Measurements from ENCODE around the gene SNRK.
A peak's percentile ranks its signal among the peaks of the same experiment; 100 is the strongest.

Gene SNRK

DNA sequence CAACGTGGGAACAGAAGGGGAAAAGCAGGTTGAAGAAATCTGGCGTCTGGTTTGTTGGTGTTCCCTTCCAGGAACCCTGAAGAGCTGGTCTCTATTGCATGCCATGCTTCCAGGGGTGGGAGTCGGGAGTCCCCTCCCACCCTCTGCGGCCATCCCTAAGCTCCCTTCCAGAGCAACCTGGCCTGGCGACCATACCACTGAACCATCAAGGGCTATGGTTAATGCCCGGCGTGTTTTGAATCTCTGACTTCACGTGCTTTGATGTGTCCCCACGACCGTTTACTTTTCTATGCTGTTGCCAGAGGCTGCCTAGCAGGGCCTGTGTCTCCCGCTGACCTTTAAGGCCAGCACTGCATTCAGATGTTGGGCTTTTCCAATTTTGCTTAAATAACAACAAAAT is 696 bp upstream of the SNRK start:
- TF ChIP-seq, protein P1, sequence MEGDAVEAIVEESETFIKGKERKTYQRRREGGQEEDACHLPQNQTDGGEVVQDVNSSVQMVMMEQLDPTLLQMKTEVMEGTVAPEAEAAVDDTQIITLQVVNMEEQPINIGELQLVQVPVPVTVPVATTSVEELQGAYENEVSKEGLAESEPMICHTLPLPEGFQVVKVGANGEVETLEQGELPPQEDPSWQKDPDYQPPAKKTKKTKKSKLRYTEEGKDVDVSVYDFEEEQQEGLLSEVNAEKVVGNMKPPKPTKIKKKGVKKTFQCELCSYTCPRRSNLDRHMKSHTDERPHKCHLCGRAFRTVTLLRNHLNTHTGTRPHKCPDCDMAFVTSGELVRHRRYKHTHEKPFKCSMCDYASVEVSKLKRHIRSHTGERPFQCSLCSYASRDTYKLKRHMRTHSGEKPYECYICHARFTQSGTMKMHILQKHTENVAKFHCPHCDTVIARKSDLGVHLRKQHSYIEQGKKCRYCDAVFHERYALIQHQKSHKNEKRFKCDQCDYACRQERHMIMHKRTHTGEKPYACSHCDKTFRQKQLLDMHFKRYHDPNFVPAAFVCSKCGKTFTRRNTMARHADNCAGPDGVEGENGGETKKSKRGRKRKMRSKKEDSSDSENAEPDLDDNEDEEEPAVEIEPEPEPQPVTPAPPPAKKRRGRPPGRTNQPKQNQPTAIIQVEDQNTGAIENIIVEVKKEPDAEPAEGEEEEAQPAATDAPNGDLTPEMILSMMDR (conservative IDR thresholded peaks at IDR 0.05; ENCODE audit: low read length), result no peak
- no peak for DNase-seq (ENCODE audit: low read depth)
- H3K4me3 ChIP-seq (ENCODE audit: low read length), result no peak overlapping the region

DNA sequence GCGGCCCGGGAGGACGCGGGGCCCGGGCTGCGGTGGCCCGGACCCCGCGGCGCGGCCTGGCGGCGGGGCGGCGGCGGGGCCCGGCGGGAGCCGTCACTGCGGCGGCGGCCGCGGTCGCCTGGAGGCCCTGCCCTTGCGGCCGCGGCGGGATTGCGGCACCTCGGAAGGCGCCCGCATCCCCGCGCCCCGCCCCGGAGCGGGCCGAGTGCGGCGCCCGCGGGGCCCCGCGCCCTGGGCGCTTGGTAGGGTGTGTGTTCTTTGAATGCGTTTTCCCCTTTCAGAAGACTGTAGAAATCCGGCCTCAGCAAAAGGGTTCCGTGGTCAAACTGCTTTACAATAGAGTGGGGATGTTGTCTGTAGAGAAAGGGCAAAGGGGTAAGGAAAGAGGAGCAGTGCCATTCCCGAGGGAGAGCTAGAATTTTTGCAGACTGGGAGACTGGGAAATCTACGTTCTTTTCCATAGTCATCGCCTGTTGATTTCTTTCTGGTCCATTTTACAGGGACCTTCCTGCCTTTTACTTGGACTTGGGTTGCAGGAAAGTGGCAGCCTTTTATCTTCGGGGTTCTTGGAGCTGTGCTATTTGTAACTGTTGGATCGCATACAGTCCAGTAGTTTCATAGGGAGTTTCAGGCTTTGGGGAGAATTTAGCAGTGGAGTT is 630 bp downstream of the SNRK start:
- TF ChIP-seq, protein P1 (conservative IDR thresholded peaks at IDR 0.05; ENCODE audit: low read length), result no peak
- H3K4me3 ChIP-seq (ENCODE audit: low read length), result peak overlapping the region; percentile 83
- DNase-seq (ENCODE audit: low read depth), result peak; percentile 12

DNA sequence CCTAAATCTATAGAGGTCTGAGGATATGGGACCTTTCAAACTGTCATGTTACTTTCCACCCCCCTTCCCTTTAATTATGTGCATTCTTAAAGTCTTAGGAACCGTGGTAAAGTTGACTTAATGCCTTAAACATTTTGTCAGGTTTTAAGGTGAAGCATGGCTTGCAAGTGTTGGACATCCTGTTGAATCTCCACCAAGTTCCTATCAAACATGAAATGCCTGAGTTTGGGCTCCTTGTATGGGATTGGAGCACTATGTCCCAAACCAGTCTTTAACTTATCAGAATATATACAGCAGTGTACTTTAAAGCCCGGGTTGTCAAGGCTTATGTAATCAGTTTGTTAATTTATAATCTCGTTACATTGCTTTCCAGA is 1.1 kb downstream of the SNRK start:
- H3K4me3 ChIP-seq (ENCODE audit: low read length), result peak overlapping the region; percentile 83
- TF ChIP-seq, protein P1 (conservative IDR thresholded peaks at IDR 0.05; ENCODE audit: low read length), result no peak
- no peak for DNase-seq (ENCODE audit: low read depth)

DNA sequence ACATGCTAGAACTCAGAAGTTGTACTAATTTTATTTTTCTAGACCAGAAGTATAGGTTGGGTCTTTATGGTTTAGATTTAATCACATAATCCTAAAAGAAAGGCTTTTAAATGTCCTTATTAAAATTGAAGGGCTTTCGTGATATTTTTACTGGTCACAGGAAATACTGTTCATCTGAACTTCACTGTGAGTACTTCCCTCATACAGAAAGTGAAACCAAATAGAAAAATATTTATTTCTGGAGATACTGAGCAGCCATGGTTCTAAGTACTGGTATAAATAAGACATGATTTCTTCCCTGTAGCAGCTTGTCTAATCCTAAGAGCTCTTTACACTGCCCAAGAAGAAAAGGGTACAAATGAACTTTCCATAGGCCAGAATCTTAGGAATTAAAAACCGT is 2.0 kb downstream of the SNRK start:
- TF ChIP-seq, protein P1 (conservative IDR thresholded peaks at IDR 0.05; ENCODE audit: low read length), result no peak
- H3K4me3 ChIP-seq (ENCODE audit: low read length), result peak overlapping the region; percentile 48
- DNase-seq (ENCODE audit: low read depth), result peak; percentile 25

DNA sequence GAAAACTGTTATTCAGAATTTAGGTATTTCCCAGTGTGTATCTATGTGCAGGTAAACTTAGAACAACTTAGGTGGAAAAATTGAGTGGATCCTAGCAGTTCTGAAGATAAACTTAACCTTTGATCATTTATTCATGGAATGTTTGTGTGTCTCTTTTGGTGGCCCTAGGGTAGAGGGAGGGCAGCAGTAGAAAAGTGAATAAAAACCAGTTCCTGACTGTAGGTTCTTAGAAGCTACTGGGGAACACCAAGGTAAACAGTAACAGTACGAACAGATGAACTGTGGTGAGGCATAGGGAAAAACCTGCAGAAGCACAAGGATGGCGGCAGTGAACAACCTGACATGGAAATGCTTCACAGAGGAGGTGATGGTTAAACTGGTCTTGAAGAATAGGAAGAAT is 2.5 kb downstream of the SNRK start:
- peak overlapping the region; percentile 48 for H3K4me3 ChIP-seq (ENCODE audit: low read length)
- TF ChIP-seq, protein P1 (conservative IDR thresholded peaks at IDR 0.05; ENCODE audit: low read length), result no peak
- DNase-seq (ENCODE audit: low read depth), result no peak

DNA sequence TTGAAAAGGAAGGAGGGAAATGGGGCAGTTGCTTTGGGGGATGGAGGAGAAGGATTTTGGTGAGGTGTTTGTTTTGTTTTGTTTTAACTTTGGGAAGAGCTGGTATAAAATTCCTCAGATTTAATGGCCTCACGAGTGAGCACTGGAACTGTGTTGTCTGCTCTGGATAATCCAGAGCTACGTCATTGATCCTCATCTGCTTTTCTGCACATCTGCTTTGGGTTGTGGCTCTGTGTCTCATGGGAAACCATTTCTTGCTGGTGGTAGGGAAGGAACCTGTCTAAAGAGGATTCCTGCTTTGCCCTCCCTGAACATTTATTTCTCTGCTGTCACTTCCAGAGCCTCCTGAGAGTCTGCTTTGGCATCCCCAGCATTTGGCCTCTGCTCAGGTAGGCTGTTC is 3.1 kb downstream of the SNRK start:
- TF ChIP-seq, protein P1 (conservative IDR thresholded peaks at IDR 0.05; ENCODE audit: low read length), result no peak
- H3K4me3 ChIP-seq (ENCODE audit: low read length), result peak overlapping the region; percentile 20; the same call in 1 of the 2 replicates
- peak; percentile 67 for DNase-seq (ENCODE audit: low read depth)

DNA sequence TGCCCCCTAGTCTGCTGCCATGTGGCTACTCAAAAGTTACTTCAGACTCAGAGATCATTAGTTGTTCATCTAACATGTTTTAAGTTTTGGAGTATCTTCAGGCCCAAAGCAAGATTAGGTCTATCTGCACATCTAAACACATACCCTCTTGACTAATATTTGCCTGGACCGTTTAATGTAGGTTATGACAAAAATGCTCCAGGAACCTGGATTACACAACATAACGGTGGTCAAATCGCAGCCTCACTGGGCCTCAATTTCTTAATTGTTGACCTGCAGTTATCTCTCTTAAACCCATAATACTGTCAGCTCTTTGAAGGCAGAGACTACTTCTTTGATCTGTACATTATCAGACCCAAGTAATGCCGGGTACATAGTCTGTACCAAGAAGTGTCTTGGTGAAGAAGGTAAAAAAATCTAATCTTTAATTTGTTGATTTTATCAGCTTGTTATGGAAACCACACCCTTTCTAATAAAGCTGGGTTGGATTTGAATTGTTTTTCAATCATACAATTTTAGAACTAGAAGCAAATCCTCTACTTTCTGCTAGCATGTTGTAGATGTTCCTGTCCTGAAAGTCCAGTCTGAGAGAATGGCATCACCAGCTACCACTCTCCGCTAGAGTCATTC is 3.6 kb downstream of the SNRK start:
- TF ChIP-seq, protein P1 (conservative IDR thresholded peaks at IDR 0.05; ENCODE audit: low read length), result no peak
- no peak overlapping the region for H3K4me3 ChIP-seq (ENCODE audit: low read length)
- no peak for DNase-seq (ENCODE audit: low read depth)

All from AG10803 (cell line).